GM19467 (cell line): ENCODE data around the gene RPLP2.
A peak's percentile ranks its signal among the peaks of the same experiment; 100 is the strongest.

ENCODE experiments used
- ATAC-seq: cut with Tn5 transposase; IDR thresholded peaks from one replicate; pipeline ENCODE4 v1.9.1; 2021; ENCODE audit warnings: mild to moderate bottlenecking, moderate library complexity; ENCODE audit not compliant: unreplicated experiment

The RPLP2 gene

GRCh38 chr11:833114-833791 is 23.5 kb downstream of the RPLP2 start:
- ATAC-seq: no peak

GRCh38 chr11:833849-834311 is 24.1 kb downstream of the RPLP2 start:
- no peak for ATAC-seq

GRCh38 chr11:834371-835316 is 24.9 kb downstream of the RPLP2 start:
- no peak for ATAC-seq

GRCh38 chr11:836274-836673 is 26.5 kb downstream of the RPLP2 start:
- ATAC-seq: no peak

- no peak for ATAC-seq
Measured at GRCh38 chr11:836700-837099, 26.9 kb downstream of the RPLP2 start.

- ATAC-seq: no peak
Measured at GRCh38 chr11:837189-837989, 27.6 kb downstream of the RPLP2 start.

- no peak for ATAC-seq
Measured at GRCh38 chr11:837990-838307, 28.2 kb downstream of the RPLP2 start.

- ATAC-seq: no peak
Measured at GRCh38 chr11:838441-839279, 28.9 kb downstream of the RPLP2 start.

- ATAC-seq: no peak
Measured at GRCh38 chr11:839280-839623, 29.5 kb downstream of the RPLP2 start.

- ATAC-seq: no peak
Measured at GRCh38 chr11:839875-840617, 30.3 kb downstream of the RPLP2 start.

GRCh38 chr11:841981-842369 is 32.2 kb downstream of the RPLP2 start:
- no peak for ATAC-seq

GRCh38 chr11:842370-843002 is 32.7 kb downstream of the RPLP2 start, which contains the start of the genes POLR2L and TSPAN4:
Gene POLR2L (minus strand): TSS chr11:842529. CDS start chr11:842508, 21 bp downstream.
Gene TSPAN4 (plus strand): TSS chr11:842852. CDS start chr11:850305, 7,453 bp downstream.
- peak; percentile 56 for ATAC-seq

- no peak for ATAC-seq
Measured at GRCh38 chr11:843086-843734, 33.4 kb downstream of the RPLP2 start.

GRCh38 chr11:843818-844692 is 34.3 kb downstream of the RPLP2 start:
- no peak for ATAC-seq

GRCh38 chr11:844693-845644 is 35.2 kb downstream of the RPLP2 start:
- no peak for ATAC-seq

- ATAC-seq: no peak
Measured at GRCh38 chr11:845872-846495, 36.2 kb downstream of the RPLP2 start.
